ENCODE measurements around the gene ASAP2.

DNA sequence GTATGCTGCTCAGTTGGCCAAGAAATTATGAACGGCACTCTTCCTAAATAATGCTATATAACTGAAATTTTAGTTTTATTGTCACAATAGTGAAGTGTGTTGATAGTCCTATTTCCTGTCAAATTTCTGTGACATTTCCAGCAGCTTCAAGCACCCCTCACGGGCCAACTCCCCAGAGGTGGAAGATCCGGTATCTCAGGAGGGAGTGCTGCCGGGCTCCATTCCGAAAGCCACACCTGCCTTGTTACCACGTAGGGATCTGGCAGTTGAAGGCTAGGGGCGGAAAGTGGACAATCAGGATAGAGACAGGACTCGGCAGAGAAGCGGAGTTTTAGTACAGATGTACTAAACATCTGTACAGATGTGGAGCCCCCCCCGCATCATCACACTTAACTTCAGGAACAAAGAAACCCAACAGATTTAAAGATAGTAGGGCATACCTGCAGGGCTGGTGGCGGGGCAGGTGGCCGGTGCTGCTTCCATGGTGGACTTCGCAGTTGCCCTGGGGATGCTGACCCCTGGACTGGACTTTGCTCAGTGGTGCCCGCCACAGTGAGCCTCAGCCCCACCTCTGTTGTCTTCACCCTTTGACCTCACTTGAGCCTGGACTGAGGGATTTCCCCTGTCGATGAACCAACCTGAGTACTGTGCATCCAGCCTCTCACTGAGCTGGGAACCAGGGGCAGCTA, 22.3 kb downstream of the ASAP2 start:
- TF ChIP-seq, protein P1, sequence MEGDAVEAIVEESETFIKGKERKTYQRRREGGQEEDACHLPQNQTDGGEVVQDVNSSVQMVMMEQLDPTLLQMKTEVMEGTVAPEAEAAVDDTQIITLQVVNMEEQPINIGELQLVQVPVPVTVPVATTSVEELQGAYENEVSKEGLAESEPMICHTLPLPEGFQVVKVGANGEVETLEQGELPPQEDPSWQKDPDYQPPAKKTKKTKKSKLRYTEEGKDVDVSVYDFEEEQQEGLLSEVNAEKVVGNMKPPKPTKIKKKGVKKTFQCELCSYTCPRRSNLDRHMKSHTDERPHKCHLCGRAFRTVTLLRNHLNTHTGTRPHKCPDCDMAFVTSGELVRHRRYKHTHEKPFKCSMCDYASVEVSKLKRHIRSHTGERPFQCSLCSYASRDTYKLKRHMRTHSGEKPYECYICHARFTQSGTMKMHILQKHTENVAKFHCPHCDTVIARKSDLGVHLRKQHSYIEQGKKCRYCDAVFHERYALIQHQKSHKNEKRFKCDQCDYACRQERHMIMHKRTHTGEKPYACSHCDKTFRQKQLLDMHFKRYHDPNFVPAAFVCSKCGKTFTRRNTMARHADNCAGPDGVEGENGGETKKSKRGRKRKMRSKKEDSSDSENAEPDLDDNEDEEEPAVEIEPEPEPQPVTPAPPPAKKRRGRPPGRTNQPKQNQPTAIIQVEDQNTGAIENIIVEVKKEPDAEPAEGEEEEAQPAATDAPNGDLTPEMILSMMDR (IDR thresholded peaks at IDR 0.05; ENCODE audit: low read length) = no peak
- no peak for TF ChIP-seq EZH2 (IDR thresholded peaks at IDR 0.05; ENCODE audit: borderline replicate concordance, low read length)
